Dermis blood vessel endothelial cell (primary cell): ENCODE data around the gene TPSB2. TPM values are rescaled to one million over a fixed set of nuclear protein-coding genes. Genes with fewer than 3 reads are reported as not detected.
"Not testable (repeated sequence)": the region's sequence is repeated elsewhere in the genome, so short reads cannot be mapped to it uniquely, and the experiment has no call there.

ENCODE experiments used
- DNase-seq: peaks from one replicate; pipeline ENCODE4 v3.0.0; 2010
- total RNA-seq: library from RNA; depleted of rRNA; stranded (reverse); fragments of >200 nt; gene quantifications from 2 replicates; pipeline ENCODE4 v1.2.3, GENCODE V29; 2014

TPSB2 gene
- total RNA-seq, 1 donor from 2014 or later: not detected

DNA sequence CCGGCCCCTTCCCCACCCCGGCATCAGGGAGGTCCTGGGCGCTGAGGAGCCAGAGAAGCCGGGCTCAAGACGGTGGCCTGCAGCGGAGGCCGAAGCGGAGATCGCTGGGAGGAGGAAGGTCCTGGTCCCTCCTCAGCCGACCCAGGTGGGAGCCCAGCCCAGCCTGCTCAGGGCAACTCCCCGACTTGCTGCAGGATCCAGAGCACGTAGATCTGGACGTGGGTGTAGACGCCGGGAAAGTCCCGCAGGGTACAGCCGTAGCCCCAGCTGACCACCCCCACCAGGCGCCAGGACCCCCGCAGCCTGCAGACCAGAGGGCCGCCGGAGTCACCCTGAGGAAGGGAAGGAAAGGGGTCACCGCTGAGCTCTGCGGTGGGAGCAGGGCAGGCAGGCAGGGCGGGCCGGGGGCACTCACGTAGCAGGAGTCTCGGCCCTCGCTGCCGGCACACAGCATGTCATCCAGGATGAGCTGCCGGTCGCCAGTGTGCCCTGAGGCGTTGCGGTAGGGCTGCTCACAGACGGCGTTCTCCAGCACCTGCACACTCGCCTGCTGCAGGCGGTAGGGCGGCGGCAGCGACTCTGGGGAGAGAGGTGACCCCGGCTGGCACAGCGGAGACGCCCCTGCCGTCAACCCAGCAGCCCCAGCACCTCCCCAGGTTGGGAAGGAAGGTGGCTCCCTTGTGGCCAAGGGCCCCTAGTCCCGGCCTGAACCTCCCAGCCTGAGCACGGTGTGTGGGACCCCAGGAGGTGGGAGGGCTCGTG lies 31.3 kb upstream of the TPSB2 start:
- no peak for DNase-seq

DNA sequence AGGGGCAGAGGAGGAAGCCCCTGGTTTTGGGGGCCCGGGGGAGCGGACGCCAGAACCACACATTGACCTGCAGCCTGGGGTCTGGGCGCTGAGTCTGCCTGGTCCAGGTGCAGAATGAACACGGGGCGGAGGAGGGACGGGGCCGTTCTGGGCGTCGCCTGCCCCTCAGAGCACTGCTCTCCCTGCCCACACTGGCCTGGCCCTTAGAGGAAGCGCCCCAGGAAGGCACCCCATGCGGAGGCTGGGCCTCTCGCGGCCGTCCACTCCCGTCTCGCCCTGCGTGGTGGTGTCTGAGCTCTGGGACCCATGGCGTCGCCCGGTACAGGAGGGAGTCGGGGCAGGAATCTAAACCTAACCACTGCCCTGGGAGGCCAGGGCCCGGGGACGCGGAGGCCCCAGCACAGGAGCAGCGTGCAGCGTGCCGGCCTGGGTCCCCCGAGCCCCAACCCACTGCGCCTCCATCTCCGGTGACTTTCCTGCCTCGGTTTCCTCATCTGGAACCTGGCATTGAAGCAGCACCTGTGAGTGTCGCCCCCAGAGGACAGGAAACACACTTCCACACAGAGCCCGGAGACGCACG lies 30.2 kb upstream of the TPSB2 start:
- DNase-seq: no peak

DNA sequence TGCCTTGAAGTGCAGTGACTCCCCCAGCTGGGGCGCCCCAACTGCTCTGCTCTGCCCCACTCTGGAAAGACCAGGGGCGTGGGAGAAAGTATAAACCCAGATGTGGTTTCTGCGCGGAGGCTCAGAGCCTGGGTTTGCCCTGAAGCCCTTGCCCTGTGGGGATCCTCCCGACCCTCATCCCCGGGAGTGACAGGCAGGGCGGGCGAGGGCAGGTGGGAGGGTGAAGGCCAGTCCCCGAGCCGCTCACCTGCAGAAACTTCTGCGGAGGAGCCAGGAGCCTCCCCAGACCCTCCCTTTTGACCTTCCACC lies 29.7 kb upstream of the TPSB2 start:
- no peak for DNase-seq

DNA sequence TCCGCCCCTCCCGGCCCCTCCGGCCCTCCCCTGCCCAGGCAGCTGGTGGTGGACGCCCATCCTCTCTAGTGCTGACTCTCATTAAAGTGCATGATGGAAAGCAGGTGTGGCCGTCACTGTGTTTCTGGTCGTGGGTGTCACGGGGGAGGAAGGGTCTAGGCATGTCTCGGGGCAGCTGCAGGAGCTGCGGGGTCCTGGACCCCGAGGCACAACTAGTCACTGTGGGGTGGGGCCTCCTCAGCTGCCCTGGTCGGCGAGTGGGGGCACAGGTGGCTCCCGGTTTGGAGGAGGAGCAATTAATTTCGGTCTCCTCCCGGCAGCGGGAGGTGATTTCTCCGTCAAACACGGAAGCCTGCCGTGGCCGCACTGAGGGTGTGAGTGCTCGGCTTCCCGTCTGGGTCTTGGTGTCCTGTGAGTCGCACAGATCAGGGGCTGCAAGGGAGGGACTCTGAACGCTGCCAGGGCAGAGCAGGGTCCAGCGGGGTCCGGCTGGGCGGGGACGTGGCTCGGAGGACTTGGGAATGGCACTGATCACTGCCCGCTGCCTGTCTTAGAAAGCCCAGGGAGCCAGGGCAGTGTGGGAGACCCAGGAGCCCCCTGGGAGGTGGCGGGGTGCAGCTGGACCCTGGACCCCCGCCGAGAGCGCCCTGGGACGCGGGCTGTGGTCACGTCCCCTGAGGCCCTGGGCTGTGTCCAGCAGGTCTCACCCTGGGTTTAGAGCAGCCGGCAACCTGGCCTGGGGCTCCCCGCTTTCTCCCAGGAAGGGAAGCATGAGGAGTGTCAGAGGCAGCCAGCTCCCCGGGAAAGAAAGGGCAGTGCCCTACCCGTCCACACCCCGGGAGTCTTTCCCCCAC lies 29.1 kb upstream of the TPSB2 start:
- DNase-seq: no peak

DNA sequence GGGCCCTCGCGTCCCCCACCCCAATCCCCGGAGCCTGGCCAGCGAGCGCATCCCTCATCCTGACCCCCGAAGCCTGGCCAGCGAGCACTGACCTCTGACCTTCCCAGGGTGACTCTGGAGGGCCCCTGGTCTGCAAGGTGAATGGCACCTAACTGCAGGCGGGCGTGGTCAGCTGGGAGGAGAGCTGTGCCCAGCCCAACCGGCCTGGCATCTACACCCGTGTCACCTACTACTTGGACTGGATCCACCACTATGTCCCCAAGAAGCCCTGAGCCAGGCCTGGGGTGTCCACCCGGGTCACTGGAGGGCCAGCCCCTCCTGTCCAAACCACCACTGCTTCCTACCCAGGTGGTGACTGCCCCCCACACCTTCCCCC lies 28.2 kb upstream of the TPSB2 start:
- DNase-seq: no peak

DNA sequence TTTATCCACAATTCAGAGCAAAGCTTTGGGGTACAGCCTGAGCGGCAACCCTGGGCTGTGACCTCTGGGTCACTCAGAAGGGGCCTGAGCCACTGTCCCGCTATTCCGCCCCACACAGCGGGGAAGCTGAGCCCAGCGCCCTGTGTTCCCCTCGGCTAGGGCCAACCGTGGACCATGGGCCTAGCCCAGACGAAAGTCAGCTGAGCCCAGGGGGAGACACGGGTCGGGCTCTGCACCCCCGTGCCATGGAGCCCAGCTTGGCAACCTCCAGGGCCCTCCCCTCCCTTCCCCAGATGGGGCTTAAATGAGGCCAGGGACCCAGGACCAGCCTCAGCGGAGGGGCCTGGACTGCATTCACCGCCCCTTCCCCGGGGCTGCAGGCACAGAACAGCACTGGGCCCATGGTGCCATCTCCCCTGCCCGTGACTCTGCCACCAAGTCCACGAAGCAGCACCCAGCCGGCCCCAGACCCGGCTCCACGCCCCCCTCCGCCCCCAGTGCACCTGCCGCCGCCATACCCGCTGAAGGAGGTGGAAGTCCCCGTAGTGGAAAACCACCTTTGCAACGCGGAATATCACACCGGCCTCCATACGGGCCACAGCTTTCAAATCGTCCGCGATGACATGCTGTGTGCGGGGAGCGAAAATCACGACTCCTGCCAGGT lies 27.7 kb upstream of the TPSB2 start:
- DNase-seq: no peak

DNA sequence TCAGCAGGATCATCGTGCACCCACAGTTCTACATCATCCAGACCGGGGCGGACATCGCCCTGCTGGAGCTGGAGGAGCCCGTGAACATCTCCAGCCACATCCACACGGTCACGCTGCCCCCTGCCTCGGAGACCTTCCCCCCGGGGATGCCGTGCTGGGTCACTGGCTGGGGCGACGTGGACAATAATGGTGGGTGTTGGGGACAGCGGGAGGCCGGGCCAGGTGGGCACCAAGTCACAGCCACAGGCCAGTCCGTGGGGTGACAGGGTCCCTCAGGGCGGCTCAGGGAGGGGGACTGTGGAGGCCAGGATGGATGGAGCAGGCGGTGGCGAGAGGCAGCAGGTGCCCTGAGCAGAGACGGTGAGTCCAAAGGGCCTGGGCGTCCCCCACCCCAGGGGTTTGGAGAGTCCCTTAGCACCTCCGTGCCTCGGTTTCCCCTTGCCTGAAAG lies 26.9 kb upstream of the TPSB2 start:
- no peak for DNase-seq

DNA sequence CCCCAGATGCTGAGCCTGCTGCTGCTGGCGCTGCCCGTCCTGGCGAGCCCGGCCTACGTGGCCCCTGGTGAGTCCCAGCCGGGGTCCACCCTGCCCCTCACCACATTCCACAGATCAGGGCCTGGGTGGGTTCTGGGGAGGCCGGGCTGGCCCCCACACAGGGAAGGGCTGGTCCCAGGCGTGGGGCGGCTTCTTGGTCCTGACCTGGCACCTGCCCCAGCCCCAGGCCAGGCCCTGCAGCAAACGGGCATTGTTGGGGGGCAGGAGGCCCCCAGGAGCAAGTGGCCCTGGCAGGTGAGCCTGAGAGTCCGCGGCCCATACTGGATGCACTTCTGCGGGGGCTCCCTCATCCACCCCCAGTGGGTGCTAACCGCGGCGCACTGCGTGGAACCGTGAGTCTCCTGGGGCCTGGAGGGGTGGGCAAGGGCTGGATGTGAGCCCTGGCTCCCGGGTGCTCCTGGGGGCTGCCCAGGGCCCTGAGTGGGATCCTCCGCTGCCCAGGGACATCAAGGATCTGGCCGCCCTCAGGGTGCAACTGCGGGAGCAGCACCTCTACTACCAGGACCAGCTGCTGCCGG lies 26.4 kb upstream of the TPSB2 start:
- not testable (repeated sequence) for DNase-seq

DNA sequence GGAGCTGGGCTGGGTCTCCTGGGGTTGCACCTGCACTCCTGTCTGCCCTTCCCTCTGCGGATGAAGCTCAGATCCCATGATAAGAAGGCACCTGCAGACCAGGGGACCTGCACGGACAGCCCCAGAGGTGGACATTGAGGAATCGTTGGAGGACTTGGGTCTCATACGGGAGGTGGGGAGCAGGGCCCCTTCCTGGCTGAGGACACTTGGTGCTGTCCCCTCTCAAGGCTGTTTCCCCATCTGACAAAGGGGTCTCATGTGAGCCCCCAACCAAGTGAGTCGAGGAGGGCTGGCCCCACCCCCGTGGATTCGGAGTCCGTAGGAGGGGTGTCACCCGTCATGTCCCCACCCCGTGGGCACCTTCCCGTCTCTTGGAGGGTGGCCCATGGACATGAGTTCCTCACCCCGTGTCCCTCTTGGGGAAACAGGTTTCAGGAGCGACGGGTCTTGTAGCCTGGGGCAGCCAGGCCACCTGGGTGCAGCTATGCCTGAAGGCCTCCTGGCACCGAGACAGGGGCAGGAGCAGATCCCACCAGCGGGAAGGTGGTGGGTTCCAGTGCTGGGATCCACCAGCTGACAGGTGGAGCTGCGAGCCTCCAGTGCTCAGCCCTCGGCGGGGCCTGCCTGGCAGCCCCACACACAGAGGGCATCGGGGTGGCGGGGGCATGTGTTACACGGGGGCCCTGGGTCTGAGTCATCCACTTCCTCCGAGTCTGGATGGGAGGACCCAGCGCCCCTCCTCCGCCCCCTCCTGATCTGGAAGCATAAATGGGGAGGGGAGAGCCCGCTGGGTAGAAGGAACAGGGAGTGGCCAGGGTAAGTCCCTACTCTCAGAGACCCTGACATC lies 25.5 kb upstream of the TPSB2 start, which contains the start of gene TPSD1:
TSS of gene TPSD1 (plus strand) at position 794 of the 847 bp plus-strand sequence. CDS start 212 bp downstream, outside the sequence.
- not testable (repeated sequence) for DNase-seq

DNA sequence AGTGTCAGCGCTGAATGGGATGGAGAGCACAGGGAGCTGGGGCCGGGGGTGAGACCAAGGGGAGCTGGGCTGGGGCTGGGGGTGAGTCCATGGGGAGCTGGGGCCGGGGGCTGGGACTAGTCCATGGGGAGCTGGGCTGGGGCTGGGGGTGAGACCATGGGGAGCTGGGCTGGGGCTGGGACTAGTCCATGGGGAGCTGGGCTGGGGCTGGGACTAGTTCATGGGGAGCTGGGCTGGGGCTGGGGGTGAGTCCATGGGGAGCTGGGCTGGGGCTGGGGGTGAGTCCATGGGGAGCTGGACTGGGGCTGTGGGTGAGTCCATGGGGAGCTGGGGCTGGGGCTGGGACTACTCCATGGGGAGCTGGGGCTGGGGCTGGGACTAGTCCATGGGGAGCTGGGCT lies 24.8 kb upstream of the TPSB2 start:
- DNase-seq: not testable (repeated sequence)

DNA sequence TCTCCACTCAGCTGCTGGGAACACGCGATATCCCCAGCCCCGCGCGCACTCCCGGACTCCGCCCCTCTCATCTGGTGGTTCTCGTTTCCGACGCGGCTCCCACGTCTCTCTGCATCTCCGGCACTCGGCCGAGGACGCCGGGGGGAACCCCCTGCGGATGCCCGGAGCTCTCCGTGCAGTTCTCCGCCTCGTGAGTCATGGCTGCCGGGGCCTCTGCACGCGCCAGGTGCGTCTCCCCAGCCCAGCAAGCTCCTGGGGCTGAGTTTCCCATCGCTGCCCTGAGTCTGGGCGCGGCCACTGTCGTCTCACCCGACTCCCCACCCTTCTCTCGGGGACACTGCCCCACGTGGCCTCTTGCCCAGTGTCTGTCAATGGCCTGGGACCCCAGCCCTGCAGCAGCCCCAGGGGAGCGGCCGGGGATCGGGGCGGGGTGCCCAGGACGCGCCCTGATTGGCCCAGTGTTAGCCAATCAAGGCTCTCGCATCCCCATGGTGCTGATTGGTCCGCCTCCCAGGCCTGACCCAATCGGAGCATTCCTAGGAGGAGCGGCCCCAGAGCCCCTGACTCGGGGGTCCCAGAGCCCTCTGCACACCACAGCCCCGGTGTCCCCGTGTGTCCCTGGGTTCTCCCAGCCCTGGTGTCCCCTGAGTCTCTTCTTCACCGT lies 23.8 kb upstream of the TPSB2 start:
- not testable (repeated sequence) for DNase-seq

DNA sequence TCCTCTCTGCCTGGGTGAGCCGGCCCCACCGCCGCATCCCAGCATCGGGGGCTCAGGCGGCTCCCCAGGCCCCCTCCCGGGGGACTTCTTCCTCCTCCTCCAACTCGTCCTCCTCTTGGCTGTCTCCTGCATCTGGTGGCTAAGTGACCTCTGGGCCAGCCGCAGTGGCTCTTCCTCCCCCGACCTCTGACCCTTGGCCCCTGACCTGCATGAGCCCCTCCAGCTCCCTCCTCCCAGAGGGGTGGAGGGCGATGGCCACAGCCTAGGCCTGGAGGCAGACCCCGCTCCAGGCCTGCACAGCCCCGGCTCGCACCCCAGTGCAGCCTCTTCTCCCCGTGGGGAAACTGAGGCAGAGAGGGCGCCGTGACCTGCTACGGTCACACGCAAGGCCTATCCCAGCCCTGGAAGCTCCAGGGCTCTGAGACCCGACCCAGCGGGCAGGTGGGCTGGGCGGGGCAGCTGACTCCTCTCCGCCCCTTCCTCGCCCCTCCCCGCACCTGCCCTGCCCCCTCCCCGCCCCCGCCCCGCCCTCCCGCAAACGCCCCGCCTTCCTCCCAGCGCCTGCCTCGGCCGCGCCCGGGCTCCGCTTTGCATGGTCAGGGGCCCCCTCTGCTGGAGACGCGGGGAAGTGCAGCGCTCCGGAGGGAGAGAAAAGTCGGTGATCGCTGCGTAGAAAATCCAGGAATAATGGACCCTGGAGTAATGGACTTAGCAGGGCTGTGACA lies 19.2 kb upstream of the TPSB2 start:
- DNase-seq: not testable (repeated sequence)

DNA sequence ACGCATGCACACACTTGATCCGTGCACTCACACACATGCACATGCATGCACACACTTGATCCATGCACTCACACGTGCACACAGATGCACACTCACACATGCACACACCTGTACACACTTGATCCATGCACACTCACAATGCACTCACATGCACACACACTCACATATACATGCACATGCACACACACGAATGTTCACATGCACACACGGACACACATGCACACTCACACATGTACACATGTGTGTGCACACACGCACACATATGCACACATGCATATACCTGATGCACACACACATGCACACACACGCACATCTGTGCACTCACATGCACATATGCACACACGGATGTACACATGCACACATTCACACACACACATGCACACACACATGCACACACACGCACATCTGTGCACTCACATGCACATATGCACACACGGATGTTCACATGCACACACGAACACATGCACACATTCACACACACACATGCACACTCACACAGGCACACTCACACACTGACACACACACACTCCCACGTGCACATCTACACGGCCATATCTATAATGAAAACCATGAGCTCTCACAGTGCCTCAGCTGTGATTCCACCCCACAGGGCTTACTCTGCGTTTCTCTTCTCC lies 18.0 kb upstream of the TPSB2 start:
- not testable (repeated sequence) for DNase-seq

DNA sequence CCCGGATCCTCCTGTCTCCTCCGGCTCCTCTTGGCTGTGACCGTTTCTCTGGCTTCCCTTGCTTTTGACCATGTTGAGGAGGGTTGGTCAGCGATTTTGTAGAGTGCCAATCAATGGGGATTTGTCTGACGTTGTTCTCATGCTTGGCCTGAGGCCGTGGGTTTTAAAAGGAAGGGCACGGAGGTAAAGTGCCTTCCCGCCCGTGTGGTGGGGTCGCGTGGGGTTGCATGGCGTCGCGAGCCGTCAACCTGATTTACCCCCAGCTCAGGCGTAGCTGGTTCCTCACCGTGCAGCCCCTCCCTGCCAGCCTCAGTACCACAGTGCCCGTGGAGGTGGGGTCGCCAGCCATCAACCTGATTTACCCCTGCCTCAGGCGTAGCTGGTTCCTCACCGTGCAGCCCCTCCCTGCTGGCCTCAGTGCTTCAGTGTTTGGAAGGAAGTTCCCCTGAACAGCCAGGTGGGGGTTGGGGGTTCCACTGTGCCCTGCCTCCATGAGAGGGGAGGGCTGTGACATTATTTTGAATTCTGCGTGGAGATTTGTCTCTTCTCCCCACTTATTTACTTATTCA lies 15.6 kb upstream of the TPSB2 start:
- no peak for DNase-seq

DNA sequence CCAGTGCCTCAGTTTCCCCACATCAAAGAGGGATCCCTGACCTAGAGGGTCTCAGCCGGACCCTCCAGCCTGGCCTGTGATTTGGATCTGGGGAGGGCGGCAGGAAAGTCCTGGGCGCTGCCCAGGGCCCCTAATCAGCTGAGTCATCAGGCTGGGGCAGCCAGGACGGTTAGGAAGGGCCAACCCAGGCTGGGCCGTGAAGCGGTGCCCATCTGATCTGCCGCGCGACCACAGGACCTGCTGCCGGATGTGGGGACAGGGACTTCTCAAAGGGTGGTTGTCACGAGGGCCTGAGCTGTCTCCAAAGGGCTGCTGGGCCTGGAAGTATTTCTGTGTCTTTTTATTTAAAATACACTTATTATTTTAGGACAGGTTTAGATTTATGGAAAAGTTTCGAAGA lies 14.9 kb upstream of the TPSB2 start:
- DNase-seq: no peak

DNA sequence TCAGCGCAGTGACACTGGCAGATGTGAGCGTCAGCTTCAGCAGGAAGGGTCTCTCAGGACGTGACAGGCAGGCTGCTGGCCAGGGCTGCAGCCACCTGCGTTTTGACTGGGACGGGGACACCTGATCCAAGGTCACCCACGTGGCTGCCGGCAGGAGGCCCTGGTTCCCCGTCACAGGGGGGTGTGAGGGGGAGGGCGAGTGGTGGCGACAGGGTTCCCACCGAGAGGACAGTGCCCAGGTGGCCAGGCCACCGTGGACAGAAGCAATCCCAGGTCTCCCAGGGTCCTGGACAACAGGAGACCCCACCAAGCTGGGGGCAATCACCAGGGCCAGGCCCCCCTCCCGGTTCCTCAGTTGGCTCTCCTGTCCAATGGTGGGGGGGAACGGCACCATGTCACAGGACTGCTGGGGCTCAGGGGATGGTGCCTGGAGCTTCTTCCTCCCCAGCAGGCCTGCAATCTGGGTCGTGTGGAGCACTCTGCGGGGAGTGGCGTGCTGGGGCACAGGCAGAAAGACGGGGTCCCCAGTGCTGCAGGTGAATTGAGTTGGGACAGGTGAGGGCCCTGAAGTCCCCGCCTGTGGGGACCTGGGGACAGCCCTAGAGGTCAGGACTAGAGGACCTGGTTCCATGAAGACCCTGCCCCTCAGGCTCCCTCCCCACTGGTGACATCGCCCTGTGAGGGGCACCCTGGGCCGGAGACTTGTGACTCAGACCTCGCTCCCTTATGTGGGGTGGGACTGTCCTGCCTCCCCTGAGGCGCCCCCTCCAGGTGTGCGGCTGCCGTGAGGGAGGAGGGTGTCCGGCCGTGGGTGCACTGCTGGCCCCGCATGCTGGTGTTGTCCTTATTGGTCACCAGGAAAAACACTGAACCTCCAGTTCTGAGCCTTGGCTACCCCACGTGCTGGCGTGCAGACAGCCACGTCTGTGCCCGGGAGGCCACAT lies 14.2 kb upstream of the TPSB2 start:
- not testable (repeated sequence) for DNase-seq

DNA sequence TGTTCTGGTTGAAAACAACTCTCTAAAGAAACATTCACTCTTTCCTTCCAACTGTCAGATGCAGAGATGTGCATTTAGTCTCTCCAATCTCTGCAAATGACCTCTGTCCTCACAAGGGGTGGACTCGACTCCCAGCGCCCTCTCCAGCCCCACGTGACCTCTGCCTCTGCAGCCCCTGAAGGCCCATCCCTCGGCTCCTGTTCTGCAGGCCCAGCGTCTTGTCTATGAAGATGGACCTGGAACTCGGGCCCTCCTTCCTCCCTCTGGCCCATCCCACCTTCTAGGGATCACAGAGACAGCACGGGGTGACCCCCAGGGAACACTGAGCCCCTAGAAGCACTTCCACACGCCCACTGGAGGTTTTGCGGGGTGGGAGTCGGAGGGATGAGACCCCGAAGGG lies 13.4 kb upstream of the TPSB2 start:
- not testable (repeated sequence) for DNase-seq

DNA sequence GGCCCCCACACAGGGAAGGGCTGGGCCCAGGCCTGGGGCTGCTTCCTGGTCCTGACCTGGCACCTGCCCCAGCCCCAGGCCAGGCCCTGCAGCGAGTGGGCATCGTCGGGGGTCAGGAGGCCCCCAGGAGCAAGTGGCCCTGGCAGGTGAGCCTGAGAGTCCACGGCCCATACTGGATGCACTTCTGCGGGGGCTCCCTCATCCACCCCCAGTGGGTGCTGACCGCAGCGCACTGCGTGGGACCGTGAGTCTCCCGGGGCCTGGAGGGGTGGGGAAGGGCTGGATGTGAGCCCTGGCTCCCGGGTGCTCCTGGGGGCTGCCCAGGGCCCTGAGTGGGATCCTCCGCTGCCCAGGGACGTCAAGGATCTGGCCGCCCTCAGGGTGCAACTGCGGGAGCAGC lies 11.1 kb upstream of the TPSB2 start:
- not testable (repeated sequence) for DNase-seq
